ENCODE measurements around the gene DYRK1A.

DNA sequence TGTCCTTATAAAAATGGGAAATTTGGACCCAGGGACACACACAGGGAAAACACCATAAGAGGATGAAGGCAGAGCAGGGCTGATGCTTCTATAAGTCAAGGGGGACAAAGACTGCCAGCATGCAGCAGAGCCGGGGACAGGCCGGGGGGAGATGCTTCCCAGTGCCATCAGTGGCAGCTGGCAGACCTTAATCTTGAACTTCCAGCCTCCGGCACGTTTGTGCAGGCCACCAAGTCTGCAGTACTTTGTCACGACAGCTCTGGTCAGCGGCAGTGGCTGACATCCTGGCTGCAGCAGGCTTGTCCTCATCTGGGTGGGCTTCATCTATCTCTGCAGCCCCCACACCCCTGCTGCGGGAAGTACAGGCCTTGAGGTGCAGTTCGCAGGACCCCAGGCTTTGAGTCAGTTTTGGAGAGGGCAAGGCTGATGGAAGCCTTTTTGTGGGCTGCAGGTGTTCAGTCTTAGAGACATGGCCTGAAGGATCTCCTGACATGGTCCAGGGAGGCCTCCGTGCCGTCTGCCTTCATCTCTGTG, 186.0 kb downstream of the DYRK1A start:
- TF ChIP-seq EZH2phosphoT487 (IDR thresholded peaks at IDR 0.05; ENCODE audit: borderline replicate concordance, low read length): no peak
- no peak for TF ChIP-seq EZH2 (IDR thresholded peaks at IDR 0.05; ENCODE audit: low read length, unreplicated experiment)
